GM12878 (cell line): ENCODE measurements around the gene SIN3B. TPM values are rescaled to one million over a fixed set of nuclear protein-coding genes. Genes with fewer than 3 reads are reported as not detected.

Experiments used
- ATAC-seq: fragments of 200-7000 bp; cut with Tn5 transposase; 3 replicates; pipeline ENCODE4 v1.9.1; 2020; ENCODE audit warnings: mild to moderate bottlenecking, moderate library complexity
- BruUV-seq: library from RNA; stranded (reverse); fragments of 400-500 nt; replicated peaks from 2 replicates; lab custom pipeline; 2021; lab: Mats Ljungman, UMichigan
- CTCF ChIA-PET: fragments of 300-600 bp; sonication (Branson Sonifier 250); formaldehyde crosslinking; extraction: SDS; loops from one replicate; lab custom pipeline; 2021; ENCODE audit warnings: inconsistent platforms; lab: Yijun Ruan, JAX
- POLR2A ChIA-PET: fragments of 350-600 bp; formaldehyde crosslinking; extraction: SDS; loops from one replicate; lab custom pipeline; 2021; ENCODE audit warnings: inconsistent platforms; lab: Charles Lee
- RAD21 ChIA-PET: fragments of 300-600 bp; sonication (Branson Sonifier 250); formaldehyde crosslinking; loops from one replicate; lab custom pipeline; 2023; ENCODE audit warnings: antibody characterized with exemption; ENCODE audit not compliant: unreplicated experiment; lab: Charles Lee
- SMC1A ChIA-PET: fragments of 300-600 bp; sonication (Branson Sonifier 250); formaldehyde crosslinking; loops from one replicate; lab custom pipeline; 2023; ENCODE audit not compliant: unreplicated experiment, uncharacterized antibody; lab: Charles Lee
- DNase-seq: peaks from one replicate; pipeline ENCODE4 v3.0.0-alpha.2; 2011; ENCODE audit warnings: low read depth, low spot score
- FAIRE-seq: peaks from 3 replicates; lab custom pipeline; 2011; peaks lifted over from hg19 to GRCh38; lab: Jason Lieb, UNC
- H2AFZ ChIP-seq: 2 replicates; pipeline ENCODE4 v1.6.0; 2011; ENCODE audit warnings: low read depth, low read length, control low read depth; ENCODE audit not compliant: control insufficient read depth
- H3K27ac ChIP-seq: 2 replicates; pipeline ENCODE4 v1.5.1; 2011; ENCODE audit warnings: control low read depth; ENCODE audit not compliant: control insufficient read depth, insufficient read depth
- H3K27me3 ChIP-seq, 2 experiments: replicated peaks in 1 of 2; 2 replicates each; pipeline versions ENCODE4 v1.6.0 to v1.6.1; 2011; ENCODE audit warnings: low read length in 1 of 2; ENCODE audit not compliant: control insufficient read depth in 2 of 2, insufficient read depth in 2 of 2
- H3K36me3 ChIP-seq, 2 experiments: 2 replicates each; pipeline ENCODE4 v1.5.1; 2011; ENCODE audit warnings: low read length in 1 of 2; ENCODE audit not compliant: control insufficient read depth in 2 of 2, insufficient read depth in 2 of 2
- H3K4me1 ChIP-seq: 2 replicates; pipeline ENCODE4 v1.6.1; 2011; ENCODE audit warnings: mild to moderate bottlenecking, low read length, moderate library complexity, mixed read lengths; ENCODE audit not compliant: control insufficient read depth, insufficient read depth
- H3K4me2 ChIP-seq: 2 replicates; pipeline ENCODE4 v1.6.0; 2011; ENCODE audit warnings: control low read depth; ENCODE audit not compliant: control insufficient read depth, insufficient read depth
- H3K4me3 ChIP-seq: fragments of 200-600 bp; sonication (generic); 2 replicates; pipeline ENCODE4 v1.5.1; 2016
- H3K79me2 ChIP-seq: 2 replicates; pipeline ENCODE4 v1.6.0; 2011; ENCODE audit warnings: low read length; ENCODE audit not compliant: control insufficient read depth, insufficient read depth
- H3K9ac ChIP-seq: 2 replicates; pipeline ENCODE4 v1.8.0; 2011; ENCODE audit warnings: low read length, control low read depth, mixed read lengths; ENCODE audit not compliant: control insufficient read depth, insufficient read depth
- H3K9me3 ChIP-seq: replicated peaks from 3 replicates; pipeline ENCODE4 v1.5.1; 2011; ENCODE audit warnings: mild to moderate bottlenecking, low read length; ENCODE audit not compliant: control insufficient read depth, insufficient read depth
- H4K20me1 ChIP-seq: 2 replicates; pipeline ENCODE4 v1.6.0; 2011; ENCODE audit not compliant: control insufficient read depth, insufficient read depth
- FOS ChIP-seq: IDR thresholded peaks from 3 replicates; pipeline ENCODE4 v1.6.1; 2011; ENCODE audit warnings: borderline replicate concordance; ENCODE audit not compliant: insufficient read length; ENCODE audit errors: extremely low read depth
- NFIC ChIP-seq: IDR thresholded peaks from 2 replicates; pipeline ENCODE4 v1.6.1; 2012; ENCODE audit warnings: low read depth, mild to moderate bottlenecking, inconsistent platforms, low read length, moderate library complexity
- SRF ChIP-seq, 2 experiments: IDR thresholded peaks; 2 replicates each; pipeline ENCODE4 v1.6.1; 2011; ENCODE audit warnings: low read depth in 2 of 2, low read length in 2 of 2, mild to moderate bottlenecking in 1 of 2, moderate library complexity in 1 of 2
- YY1 ChIP-seq: IDR thresholded peaks from 2 replicates; pipeline ENCODE4 v1.6.1; 2011; ENCODE audit warnings: low read depth, mild to moderate bottlenecking, low read length
- ZNF384 ChIP-seq: IDR thresholded peaks from 2 replicates; pipeline ENCODE4 v1.6.1; 2012; ENCODE audit warnings: low read depth, mild to moderate bottlenecking, low read length, improper control_type of control experiment, borderline replicate concordance
- WGBS: methylation state at CpG from one replicate; pipeline ENCODE4 v1.1.6; 2016; ENCODE audit warnings: low lambda C conversion rate; ENCODE audit not compliant: insufficient replicate concordance, insufficient coverage; ENCODE audit errors: missing lambda C conversion rate; 5-methylcytosine and 5-hydroxymethylcytosine counted together
- in situ Hi-C: fragments of 300-500 bp; cut with MboI; formaldehyde crosslinking; loops from 9 replicates; pipeline ENCODE4 v1.14.3; 2018; ENCODE audit warnings: mixed read lengths
- intact Hi-C: fragments of 100-400 bp; cut with micrococcal nuclease; formaldehyde crosslinking; loops from one replicate; pipeline ENCODE4 v1.14.2; 2022; ENCODE audit not compliant: unreplicated experiment
- polyA plus RNA-seq, 11 experiments: library from polyadenylated mRNA; depleted of rRNA in 4 of 11; unstranded in 6 of 11; stranded (reverse) in 5 of 11; fragments of >200 nt; fragmentation: Nextera tagmentation in 4 of 11; fragmentation: Illumina TruSeq in 1 of 11; extraction: Ambion mirVana in 4 of 11; extraction: Trizol in 1 of 11; gene quantifications; 1 replicate in 1 of 11; 2 replicates in 10 of 11; pipeline versions ENCODE4 v1.2.1 to v1.2.3, GENCODE V29; 2011 to 2016; ENCODE audit warnings: inconsistent platforms in 2 of 11, missing spikeins in 2 of 11, low read depth in 1 of 11
- total RNA-seq, 4 experiments: library from RNA; depleted of rRNA in 3 of 4; stranded (reverse); fragments of >200 nt in 3 of 4; fragmentation: Illumina TruSeq in 1 of 4; extraction: Trizol in 1 of 4; gene quantifications; 2 replicates each; pipeline versions ENCODE4 v1.2.1 to v1.2.3, GENCODE V29; 2013 to 2021
- TF ChIP-seq, protein P1 (sequence below): fragments of 450-650 bp; IDR thresholded peaks from 2 replicates; pipeline ENCODE4 v1.6.1; 2016; ENCODE audit warnings: mild to moderate bottlenecking

The SIN3B gene
- total and polyA plus RNA-seq, 10 of the 15 experiments (the other 5 are each of a cell fraction or from before 2014, with no cell fraction given) = 0.68 to 34.5 (median 15.8) TPM

DNA sequence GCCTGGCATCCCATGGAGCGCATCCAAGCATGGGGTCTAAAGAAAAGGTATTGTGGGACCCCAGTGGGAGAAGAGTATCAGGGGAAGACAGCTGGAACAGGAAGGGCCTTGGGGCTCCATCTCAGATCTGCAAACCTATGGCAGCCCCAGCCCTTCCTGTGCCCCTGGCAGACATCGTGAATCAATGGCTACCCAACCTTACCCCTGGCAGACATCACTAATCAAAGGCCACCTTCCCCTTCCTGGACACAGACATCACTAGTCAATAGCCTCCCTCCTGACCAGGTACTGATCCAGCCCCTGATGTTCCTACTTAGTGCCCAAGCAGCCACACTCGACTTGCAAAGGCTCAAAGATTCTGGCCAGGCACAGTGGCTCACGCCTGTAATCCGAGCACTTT is 75.4 kb downstream of the SIN3B start:
- no peak overlapping the region for H3K9ac ChIP-seq
- 15% methylated on average over 5 of the region's 5 CpGs for WGBS
- peaks cover 5% of the 10 kb centered on the region for H3K4me1 ChIP-seq
- CTCF ChIA-PET = no interaction called here
- intact Hi-C loops = no loop called here
- DNase-seq (no peak), FAIRE-seq (no peak), ATAC-seq (no peak)
- POLR2A ChIA-PET = no interaction called here
- SMC1A ChIA-PET = no interaction called here
- no peaks in the 10 kb centered on the region for H3K9me3 ChIP-seq
- H3K36me3 ChIP-seq = no peaks in the 10 kb centered on the region
- no peak overlapping the region for H3K27ac ChIP-seq
- in situ Hi-C loops = loop anchor here (5.0 kb wide), 1 partner anchor 132 kb away; no protein-coding TSS in a partner anchor
- no TSS peak for BruUV-seq
- TF ChIP-seq YY1 (0 out of 2 replicates have a peak, but pooled peaks have one; percentile 30), SRF (IDR thresholded peaks at IDR 0.05; ENCODE audit: low read depth in 2 of 2, low read length in 2 of 2) (peak in 1 of 2 experiments; percentile 67; a peak in 1 of 4 replicates), ZNF384 (no peak), FOS (no peak), NFIC (no peak)
- TF ChIP-seq, protein P1, sequence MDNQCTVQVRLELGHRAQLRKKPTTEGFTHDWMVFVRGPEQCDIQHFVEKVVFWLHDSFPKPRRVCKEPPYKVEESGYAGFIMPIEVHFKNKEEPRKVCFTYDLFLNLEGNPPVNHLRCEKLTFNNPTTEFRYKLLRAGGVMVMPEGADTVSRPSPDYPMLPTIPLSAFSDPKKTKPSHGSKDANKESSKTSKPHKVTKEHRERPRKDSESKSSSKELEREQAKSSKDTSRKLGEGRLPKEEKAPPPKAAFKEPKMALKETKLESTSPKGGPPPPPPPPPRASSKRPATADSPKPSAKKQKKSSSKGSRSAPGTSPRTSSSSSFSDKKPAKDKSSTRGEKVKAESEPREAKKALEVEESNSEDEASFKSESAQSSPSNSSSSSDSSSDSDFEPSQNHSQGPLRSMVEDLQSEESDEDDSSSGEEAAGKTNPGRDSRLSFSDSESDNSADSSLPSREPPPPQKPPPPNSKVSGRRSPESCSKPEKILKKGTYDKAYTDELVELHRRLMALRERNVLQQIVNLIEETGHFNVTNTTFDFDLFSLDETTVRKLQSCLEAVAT = peak; percentile 86
- H3K79me2 ChIP-seq = no peaks in the 10 kb centered on the region
- H2AFZ ChIP-seq = no peak overlapping the region
- no peak overlapping the region for H3K4me2 ChIP-seq
- no peaks in the 10 kb centered on the region for H4K20me1 ChIP-seq
- no peaks in the 10 kb centered on the region for H3K27me3 ChIP-seq
- no peak overlapping the region for H3K4me3 ChIP-seq
- RAD21 ChIA-PET = interaction anchor here (0.6 kb wide), 1 partner anchor 424 kb away, joined by 4 read pairs; no protein-coding TSS in a partner anchor
